GM12878 (cell line): ENCODE measurements around the gene CD34. TPM values are rescaled to one million over a fixed set of nuclear protein-coding genes. Genes with fewer than 3 reads are reported as not detected.

Source experiments
- ATAC-seq: fragments of 200-7000 bp; cut with Tn5 transposase; 3 replicates; pipeline ENCODE4 v1.9.1; 2020; ENCODE audit warnings: mild to moderate bottlenecking, moderate library complexity
- BruUV-seq: library from RNA; stranded (reverse); fragments of 400-500 nt; replicated peaks from 2 replicates; lab custom pipeline; 2021; lab: Mats Ljungman, UMichigan
- CTCF ChIA-PET: fragments of 300-600 bp; sonication (Branson Sonifier 250); formaldehyde crosslinking; extraction: SDS; loops from one replicate; lab custom pipeline; 2021; ENCODE audit warnings: inconsistent platforms; lab: Yijun Ruan, JAX
- POLR2A ChIA-PET: fragments of 350-600 bp; formaldehyde crosslinking; extraction: SDS; loops from one replicate; lab custom pipeline; 2021; ENCODE audit warnings: inconsistent platforms; lab: Charles Lee
- RAD21 ChIA-PET: fragments of 300-600 bp; sonication (Branson Sonifier 250); formaldehyde crosslinking; loops from one replicate; lab custom pipeline; 2023; ENCODE audit warnings: antibody characterized with exemption; ENCODE audit not compliant: unreplicated experiment; lab: Charles Lee
- SMC1A ChIA-PET: fragments of 300-600 bp; sonication (Branson Sonifier 250); formaldehyde crosslinking; loops from one replicate; lab custom pipeline; 2023; ENCODE audit not compliant: unreplicated experiment, uncharacterized antibody; lab: Charles Lee
- DNase-seq: peaks from one replicate; pipeline ENCODE4 v3.0.0-alpha.2; 2011; ENCODE audit warnings: low read depth, low spot score
- FAIRE-seq: peaks from 3 replicates; lab custom pipeline; 2011; peaks lifted over from hg19 to GRCh38; lab: Jason Lieb, UNC
- H2AFZ ChIP-seq: 2 replicates; pipeline ENCODE4 v1.6.0; 2011; ENCODE audit warnings: low read depth, low read length, control low read depth; ENCODE audit not compliant: control insufficient read depth
- H3K27ac ChIP-seq: 2 replicates; pipeline ENCODE4 v1.5.1; 2011; ENCODE audit warnings: control low read depth; ENCODE audit not compliant: control insufficient read depth, insufficient read depth
- H3K27me3 ChIP-seq, 2 experiments: replicated peaks in 1 of 2; 2 replicates each; pipeline versions ENCODE4 v1.6.0 to v1.6.1; 2011; ENCODE audit warnings: low read length in 1 of 2; ENCODE audit not compliant: control insufficient read depth in 2 of 2, insufficient read depth in 2 of 2
- H3K36me3 ChIP-seq, 2 experiments: 2 replicates each; pipeline ENCODE4 v1.5.1; 2011; ENCODE audit warnings: low read length in 1 of 2; ENCODE audit not compliant: control insufficient read depth in 2 of 2, insufficient read depth in 2 of 2
- H3K4me1 ChIP-seq: 2 replicates; pipeline ENCODE4 v1.6.1; 2011; ENCODE audit warnings: mild to moderate bottlenecking, low read length, moderate library complexity, mixed read lengths; ENCODE audit not compliant: control insufficient read depth, insufficient read depth
- H3K4me2 ChIP-seq: 2 replicates; pipeline ENCODE4 v1.6.0; 2011; ENCODE audit warnings: control low read depth; ENCODE audit not compliant: control insufficient read depth, insufficient read depth
- H3K4me3 ChIP-seq: fragments of 200-600 bp; sonication (generic); 2 replicates; pipeline ENCODE4 v1.5.1; 2016
- H3K79me2 ChIP-seq: 2 replicates; pipeline ENCODE4 v1.6.0; 2011; ENCODE audit warnings: low read length; ENCODE audit not compliant: control insufficient read depth, insufficient read depth
- H3K9ac ChIP-seq: 2 replicates; pipeline ENCODE4 v1.8.0; 2011; ENCODE audit warnings: low read length, control low read depth, mixed read lengths; ENCODE audit not compliant: control insufficient read depth, insufficient read depth
- H3K9me3 ChIP-seq: replicated peaks from 3 replicates; pipeline ENCODE4 v1.5.1; 2011; ENCODE audit warnings: mild to moderate bottlenecking, low read length; ENCODE audit not compliant: control insufficient read depth, insufficient read depth
- H4K20me1 ChIP-seq: 2 replicates; pipeline ENCODE4 v1.6.0; 2011; ENCODE audit not compliant: control insufficient read depth, insufficient read depth
- ATF7 ChIP-seq: fragments of 450-650 bp; IDR thresholded peaks from 2 replicates; pipeline ENCODE4 v1.6.1; 2016; ENCODE audit warnings: low read depth, mild to moderate bottlenecking
- BRCA1 ChIP-seq: IDR thresholded peaks from 2 replicates; pipeline ENCODE4 v1.6.1; 2011; ENCODE audit warnings: low read depth, low read length, improper control_type of control experiment
- ETV6 ChIP-seq, 2 experiments: fragments of 450-650 bp in 1 of 2; IDR thresholded peaks in 1 of 2; conservative IDR thresholded peaks in 1 of 2; 2 replicates each; pipeline ENCODE4 v1.6.1; 2014; ENCODE audit warnings: antibody characterized with exemption in 1 of 2, borderline replicate concordance in 1 of 2, low read depth in 1 of 2, mild to moderate bottlenecking in 1 of 2, moderate library complexity in 1 of 2
- HCFC1 ChIP-seq: fragments of 150-350 bp; IDR thresholded peaks from 2 replicates; pipeline ENCODE4 v1.6.1; 2014; ENCODE audit warnings: low read length
- JUND ChIP-seq: IDR thresholded peaks from 2 replicates; pipeline ENCODE4 v1.6.1; 2012; ENCODE audit warnings: low read depth, mild to moderate bottlenecking, low read length, improper control_type of control experiment, moderate library complexity
- KDM1A ChIP-seq: fragments of 200-600 bp; sonication (generic); IDR thresholded peaks from 2 replicates; pipeline ENCODE4 v1.6.1; 2016; ENCODE audit warnings: borderline replicate concordance
- LARP7 ChIP-seq: fragments of 450-650 bp; IDR thresholded peaks from 2 replicates; pipeline ENCODE4 v1.6.1; 2017; ENCODE audit warnings: mild to moderate bottlenecking
- MAX ChIP-seq: IDR thresholded peaks from 2 replicates; pipeline ENCODE4 v1.6.1; 2012; ENCODE audit warnings: low read depth, low read length, improper control_type of control experiment
- WGBS: methylation state at CpG from one replicate; pipeline ENCODE4 v1.1.6; 2016; ENCODE audit warnings: low lambda C conversion rate; ENCODE audit not compliant: insufficient replicate concordance, insufficient coverage; ENCODE audit errors: missing lambda C conversion rate; 5-methylcytosine and 5-hydroxymethylcytosine counted together
- in situ Hi-C: fragments of 300-500 bp; cut with MboI; formaldehyde crosslinking; loops from 9 replicates; pipeline ENCODE4 v1.14.3; 2018; ENCODE audit warnings: mixed read lengths
- intact Hi-C: fragments of 100-400 bp; cut with micrococcal nuclease; formaldehyde crosslinking; loops from one replicate; pipeline ENCODE4 v1.14.2; 2022; ENCODE audit not compliant: unreplicated experiment
- polyA plus RNA-seq, 11 experiments: library from polyadenylated mRNA; depleted of rRNA in 4 of 11; unstranded in 6 of 11; stranded (reverse) in 5 of 11; fragments of >200 nt; fragmentation: Nextera tagmentation in 4 of 11; fragmentation: Illumina TruSeq in 1 of 11; extraction: Ambion mirVana in 4 of 11; extraction: Trizol in 1 of 11; gene quantifications; 1 replicate in 1 of 11; 2 replicates in 10 of 11; pipeline versions ENCODE4 v1.2.1 to v1.2.3, GENCODE V29; 2011 to 2016; ENCODE audit warnings: inconsistent platforms in 2 of 11, missing spikeins in 2 of 11, low read depth in 1 of 11
- total RNA-seq, 4 experiments: library from RNA; depleted of rRNA in 3 of 4; stranded (reverse); fragments of >200 nt in 3 of 4; fragmentation: Illumina TruSeq in 1 of 4; extraction: Trizol in 1 of 4; gene quantifications; 2 replicates each; pipeline versions ENCODE4 v1.2.1 to v1.2.3, GENCODE V29; 2013 to 2021

Gene CD34
- total and polyA plus RNA-seq, 10 of the 15 experiments (the other 5 are each of a cell fraction or from before 2014, with no cell fraction given), result under 0.01 to 0.08 (median 0.02) TPM; not detected in 6

- no peak overlapping the region for H3K27ac ChIP-seq
- no peak for DNase-seq
- ChIA-PET CTCF (no interaction called here), SMC1A (no interaction called here), RAD21 (no interaction called here), POLR2A (no interaction called here)
- H3K4me1 ChIP-seq, result no peaks in the 10 kb centered on the region; the same call in 1 of the 2 replicates
- no peak for ATAC-seq
- H4K20me1 ChIP-seq, result no peaks in the 10 kb centered on the region
- H3K4me2 ChIP-seq, result no peak overlapping the region
- TF ChIP-seq ATF7 (no peak), KDM1A (no peak)
- in situ Hi-C loops, result no loop called here
- WGBS, result 96% methylated on average over 2 of the region's 2 CpGs
- H3K27me3 ChIP-seq, result no peaks in the 10 kb centered on the region
- FAIRE-seq, result no peak
- H2AFZ ChIP-seq, result no peak overlapping the region
- H3K9me3 ChIP-seq, result no peaks in the 10 kb centered on the region
- H3K9ac ChIP-seq, result no peak overlapping the region
- no TSS peak for BruUV-seq
- H3K36me3 ChIP-seq, result peaks cover 2 to 8% of the 10 kb centered on the region in 2 experiments; a peak in 3 of 4 replicates
- no peaks in the 10 kb centered on the region; the same call in 1 of the 2 replicates for H3K79me2 ChIP-seq
- intact Hi-C loops, result no loop called here
- H3K4me3 ChIP-seq, result no peak overlapping the region
Observed at GRCh38 chr1:207854001-207854400, 56.9 kb downstream of the CD34 start.

- Histone ChIP-seq H3K9me3 (no peaks in the 10 kb centered on the region), H3K4me2 (no peak overlapping the region), H3K4me1 (no peaks in the 10 kb centered on the region; the same call in 1 of the 2 replicates), H3K27ac (no peak overlapping the region), H2AFZ (no peak overlapping the region), H3K27me3 (no peaks in the 10 kb centered on the region), H3K9ac (no peak overlapping the region), H3K79me2 (no peaks in the 10 kb centered on the region; the same call in 1 of the 2 replicates), H4K20me1 (no peaks in the 10 kb centered on the region), H3K4me3 (no peak overlapping the region), H3K36me3 (peaks cover 2 to 8% of the 10 kb centered on the region in 2 experiments; a peak in 3 of 4 replicates)
- FAIRE-seq, result no peak
- CTCF ChIA-PET, result no interaction called here
- 91% methylated on average over 1 of the region's 1 CpG for WGBS
- SMC1A ChIA-PET, result interaction anchor here (1.3 to 2.1 kb wide), 2 partner anchors 8 to 15 kb away, joined by 4 to 9 read pairs; no protein-coding TSS in a partner anchor
- intact Hi-C loops (no loop called here), in situ Hi-C loops (no loop called here)
- POLR2A ChIA-PET, result interaction anchor here (1.4 kb wide), 1 partner anchor 31 kb away, joined by 6 read pairs; no protein-coding TSS in a partner anchor
- no TSS peak for BruUV-seq
- TF ChIP-seq ETV6 (conservative IDR thresholded peaks at IDR 0.05 in 1 of 2, IDR thresholded peaks at IDR 0.05 in 1 of 2; ENCODE audit: borderline replicate concordance in 1 of 2, low read depth in 1 of 2) (no peak), MAX (no peak), LARP7 (no peak), JUND (no peak), HCFC1 (no peak), BRCA1 (no peak)
- no peak for ATAC-seq
- DNase-seq, result no peak
- RAD21 ChIA-PET, result no interaction called here
Observed at GRCh38 chr1:207853372-207853757, 57.6 kb downstream of the CD34 start.
